IMR-90 (cell line): ENCODE data around the gene OR51B4. TPM values are rescaled to one million over a fixed set of nuclear protein-coding genes. Genes with fewer than 3 reads are reported as not detected.

Experiments
- ATAC-seq: fragments of 200-7000 bp; cut with Tn5 transposase; 2 replicates; pipeline ENCODE4 v1.9.1; 2020; ENCODE audit warnings: low read depth, mild to moderate bottlenecking, moderate library complexity
- BruUV-seq: library from RNA; stranded (reverse); fragments of 400-500 nt; replicated peaks from 2 replicates; lab custom pipeline; 2021; lab: Mats Ljungman, UMichigan
- CTCF ChIA-PET: fragments of 300-600 bp; formaldehyde crosslinking; extraction: SDS; loops from one replicate; lab custom pipeline; 2021; ENCODE audit warnings: antibody characterized with exemption; lab: Yijun Ruan, JAX
- POLR2A ChIA-PET: fragments of 300-600 bp; sonication (Branson Sonifier 250); formaldehyde crosslinking; loops from one replicate; lab custom pipeline; 2022; ENCODE audit warnings: antibody characterized with exemption; ENCODE audit not compliant: unreplicated experiment; lab: Charles Lee
- DNase-seq: peaks from one replicate; pipeline ENCODE4 v3.0.0; 2013
- H2AFZ ChIP-seq: replicated peaks from 2 replicates; pipeline ENCODE3; 2013; ENCODE audit warnings: low read length, mild to moderate bottlenecking; ENCODE audit not compliant: poor library complexity
- H2AK5ac ChIP-seq: 2 replicates; pipeline ENCODE4 v1.6.1; 2013; ENCODE audit warnings: low read depth, low read length, inconsistent platforms
- H2AK9ac ChIP-seq: replicated peaks from 2 replicates; pipeline ENCODE3; 2013; ENCODE audit warnings: mild to moderate bottlenecking, low read depth, low read length, moderate library complexity; ENCODE audit not compliant: poor library complexity
- H2BK120ac ChIP-seq: 2 replicates; pipeline ENCODE4 v1.6.1; 2013; ENCODE audit warnings: low read depth, low read length, inconsistent platforms
- H2BK15ac ChIP-seq: 3 replicates; pipeline ENCODE4 v1.6.1; 2013; ENCODE audit warnings: low read depth, low read length, inconsistent platforms
- H2BK20ac ChIP-seq: 2 replicates; pipeline ENCODE4 v1.6.1; 2013; ENCODE audit warnings: low read depth, mild to moderate bottlenecking, inconsistent platforms, low read length, moderate library complexity
- H2BK5ac ChIP-seq: 2 replicates; pipeline ENCODE4 v1.6.1; 2013; ENCODE audit warnings: mild to moderate bottlenecking, low read depth, low read length, inconsistent platforms; ENCODE audit not compliant: poor library complexity, severe bottlenecking
- H3K14ac ChIP-seq: replicated peaks from 2 replicates; pipeline ENCODE4 v1.6.1; 2013; ENCODE audit warnings: low read depth, low read length, inconsistent platforms
- H3K18ac ChIP-seq: 2 replicates; pipeline ENCODE4 v1.6.1; 2013; ENCODE audit warnings: low read depth, low read length, control low read depth
- H3K23ac ChIP-seq: 2 replicates; pipeline ENCODE4 v1.6.1; 2013; ENCODE audit warnings: low read depth, low read length, inconsistent platforms
- H3K27ac ChIP-seq: 2 replicates; pipeline ENCODE4 v1.5.1; 2013; ENCODE audit warnings: mild to moderate bottlenecking, control low read depth, low read length; ENCODE audit not compliant: insufficient read depth
- H3K27me3 ChIP-seq: 2 replicates; pipeline ENCODE4 v1.6.1; 2013; ENCODE audit warnings: low read length; ENCODE audit not compliant: control insufficient read depth, insufficient read depth
- H3K36me3 ChIP-seq: 2 replicates; pipeline ENCODE4 v1.6.1; 2013; ENCODE audit warnings: low read length, mixed read lengths; ENCODE audit not compliant: control insufficient read depth, insufficient read depth
- H3K4ac ChIP-seq: 2 replicates; pipeline ENCODE4 v1.6.1; 2013; ENCODE audit warnings: low read depth, low read length, inconsistent platforms
- H3K4me1 ChIP-seq: 2 replicates; pipeline ENCODE4 v1.6.1; 2013; ENCODE audit warnings: low read length, mixed read lengths; ENCODE audit not compliant: control insufficient read depth, insufficient read depth
- H3K4me2 ChIP-seq: 2 replicates; pipeline ENCODE4 v1.6.1; 2013; ENCODE audit warnings: low read depth, mild to moderate bottlenecking, control low read depth, low read length, moderate library complexity
- H3K4me3 ChIP-seq: 2 replicates; pipeline ENCODE4 v1.5.1; 2013; ENCODE audit warnings: low read depth, mild to moderate bottlenecking, control low read depth, low read length, moderate library complexity; ENCODE audit not compliant: insufficient read depth
- H3K56ac ChIP-seq: 2 replicates; pipeline ENCODE4 v1.6.1; 2013; ENCODE audit warnings: low read length, inconsistent platforms; ENCODE audit not compliant: insufficient read depth; ENCODE audit errors: extremely low read depth
- H3K79me1 ChIP-seq, 2 experiments: 2 replicates each; pipeline ENCODE4 v1.6.1; 2013; ENCODE audit warnings: low read length in 2 of 2, inconsistent platforms in 1 of 2, low read depth in 1 of 2
- H3K9ac ChIP-seq: 2 replicates; pipeline ENCODE4 v1.6.1; 2013; ENCODE audit warnings: low read depth, low read length, control low read depth
- H3K9me1 ChIP-seq: 2 replicates; pipeline ENCODE4 v1.6.1; 2013; ENCODE audit warnings: low read length, inconsistent platforms; ENCODE audit not compliant: insufficient read depth
- H3K9me3 ChIP-seq: 2 replicates; pipeline ENCODE4 v1.6.1; 2013; ENCODE audit warnings: low read length; ENCODE audit not compliant: control insufficient read depth, insufficient read depth
- H4K20me1 ChIP-seq: 2 replicates; pipeline ENCODE4 v1.6.1; 2013; ENCODE audit warnings: low read length, inconsistent platforms; ENCODE audit not compliant: insufficient read depth
- H4K5ac ChIP-seq: 2 replicates; pipeline ENCODE4 v1.6.1; 2013; ENCODE audit warnings: mild to moderate bottlenecking, low read depth, low read length, control low read depth
- H4K8ac ChIP-seq, 2 experiments: 2 replicates each; pipeline ENCODE4 v1.6.1; 2013; ENCODE audit warnings: low read depth in 2 of 2, low read length in 2 of 2, control low read depth in 1 of 2, inconsistent platforms in 1 of 2
- H4K91ac ChIP-seq: 2 replicates; pipeline ENCODE4 v1.6.1; 2013; ENCODE audit warnings: low read depth, low read length, inconsistent platforms; ENCODE audit not compliant: insufficient read depth
- BHLHE40 ChIP-seq: fragments of 150-350 bp; IDR thresholded peaks from 2 replicates; pipeline ENCODE4 v1.6.1; 2016; ENCODE audit warnings: mild to moderate bottlenecking, low read depth, low read length
- CEBPB ChIP-seq: IDR thresholded peaks from 2 replicates; pipeline ENCODE4 v1.6.1; 2012; ENCODE audit warnings: low read depth, low read length, improper control_type of control experiment
- CHD1 ChIP-seq: IDR thresholded peaks from 2 replicates; pipeline ENCODE4 v1.6.1; 2012; ENCODE audit warnings: low read depth, low read length, improper control_type of control experiment
- FOS ChIP-seq: fragments of 150-350 bp; IDR thresholded peaks from 2 replicates; pipeline ENCODE4 v1.6.1; 2016; ENCODE audit warnings: low read depth, low read length
- MAFK ChIP-seq: IDR thresholded peaks from 2 replicates; pipeline ENCODE4 v1.6.1; 2012; ENCODE audit warnings: low read depth, low read length, improper control_type of control experiment
- MAZ ChIP-seq: IDR thresholded peaks from 2 replicates; pipeline ENCODE4 v1.6.1; 2012; ENCODE audit warnings: low read depth, mild to moderate bottlenecking, low read length, improper control_type of control experiment, moderate library complexity, borderline replicate concordance
- MXI1 ChIP-seq: IDR thresholded peaks from 2 replicates; pipeline ENCODE4 v1.6.1; 2012; ENCODE audit warnings: low read depth, mild to moderate bottlenecking, low read length, moderate library complexity, borderline replicate concordance
- NFE2L2 ChIP-seq: fragments of 150-350 bp; IDR thresholded peaks from 2 replicates; pipeline ENCODE4 v1.6.1; 2016; ENCODE audit warnings: low read depth, mild to moderate bottlenecking, low read length
- POLR2A ChIP-seq: IDR thresholded peaks from 2 replicates; pipeline ENCODE4 v1.6.1; 2012; ENCODE audit warnings: mild to moderate bottlenecking, low read depth, low read length
- RAD21 ChIP-seq: IDR thresholded peaks from 2 replicates; pipeline ENCODE4 v1.6.1; 2012; ENCODE audit warnings: low read length, improper control_type of control experiment
- RCOR1 ChIP-seq: IDR thresholded peaks from 2 replicates; pipeline ENCODE4 v1.6.1; 2012; ENCODE audit warnings: mild to moderate bottlenecking, low read length, improper control_type of control experiment; ENCODE audit not compliant: insufficient replicate concordance
- RFX5 ChIP-seq: IDR thresholded peaks from 2 replicates; pipeline ENCODE4 v1.8.0; 2012; ENCODE audit warnings: low read depth, mild to moderate bottlenecking, low read length, moderate library complexity
- SMC3 ChIP-seq: fragments of 150-350 bp; IDR thresholded peaks from 2 replicates; pipeline ENCODE4 v1.6.1; 2016; ENCODE audit warnings: low read depth, mild to moderate bottlenecking, antibody characterized with exemption, low read length, moderate library complexity
- WGBS, 2 experiments: methylation state at CpG; one replicate each; pipeline versions ENCODE4 v1.1.5 to v1.1.7; 2013; ENCODE audit warnings: missing lambda C conversion rate in 2 of 2; ENCODE audit not compliant: insufficient read length in 1 of 2; ENCODE audit errors: extremely low coverage in 2 of 2; 5-methylcytosine and 5-hydroxymethylcytosine counted together
- dilution Hi-C: fragments of 300-500 bp; cut with HindIII; formaldehyde crosslinking; loops from one replicate; pipeline ENCODE4 v1.14.3; 2018; ENCODE audit warnings: low sequenced_read_pairs; ENCODE audit not compliant: unreplicated experiment
- in situ Hi-C: fragments of 300-500 bp; cut with MboI; formaldehyde crosslinking; loops from 3 replicates; pipeline ENCODE4 v1.14.3; 2019; ENCODE audit warnings: low sequenced_read_pairs, inconsistent platforms, mixed read lengths
- intact Hi-C: fragments of 100-400 bp; cut with micrococcal nuclease; formaldehyde crosslinking; loops from 2 replicates; pipeline ENCODE4 v1.10.0; 2022
- polyA plus RNA-seq, 3 experiments: library from polyadenylated mRNA; depleted of rRNA; stranded (reverse); fragments of >200 nt; gene quantifications; 2 replicates each; pipeline ENCODE4 v1.2.3, GENCODE V29; 2012; ENCODE audit warnings: low replicate concordance in 1 of 3
- total RNA-seq: library from RNA; depleted of rRNA; stranded (reverse); fragments of >200 nt; gene quantifications from 2 replicates; pipeline ENCODE4 v1.2.3, GENCODE V29; 2012
- TF ChIP-seq, protein P1 (sequence below): fragments of 150-350 bp; IDR thresholded peaks from 2 replicates; pipeline ENCODE4 v1.6.1; 2016; ENCODE audit warnings: low read depth, mild to moderate bottlenecking, low read length, moderate library complexity, borderline replicate concordance
- TF ChIP-seq, protein P2 (sequence below): fragments of 150-350 bp; IDR thresholded peaks from 2 replicates; pipeline ENCODE4 v1.6.1; 2017; ENCODE audit warnings: mild to moderate bottlenecking, antibody characterized with exemption, low read length, low read depth

Gene OR51B4
- total and polyA plus RNA-seq, 2 of the 4 experiments (the other 2 are of a cell fraction) = not detected

GRCh38 chr11:5307256-5308019 lies 5.7 kb upstream of the OR51B4 start (continued):
- TF ChIP-seq RFX5 = no peak

DNA sequence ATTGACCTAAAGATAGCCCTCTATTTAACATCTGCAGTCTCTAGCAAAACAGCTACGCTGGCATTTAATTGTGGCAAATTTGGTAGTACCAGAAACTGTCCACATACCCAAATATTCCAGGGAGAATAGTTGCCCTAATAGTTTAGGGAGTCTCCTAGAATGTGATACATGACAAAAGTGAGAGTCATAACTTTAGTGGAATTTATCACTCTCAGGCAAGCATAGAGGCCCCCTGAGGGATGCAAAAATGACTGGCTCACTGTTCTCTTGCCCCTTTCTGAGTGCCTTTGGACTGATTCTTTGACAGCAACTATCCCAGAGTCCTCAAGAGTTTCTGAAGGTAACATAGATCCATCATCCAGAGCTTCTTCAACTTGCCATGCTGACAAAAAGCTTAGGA lies 2.3 kb upstream of the OR51B4 start:
- BruUV-seq = no TSS peak
- Histone ChIP-seq H2AK5ac (no peak overlapping the region), H2BK5ac (peak overlapping the region; percentile 78), H3K36me3 (no peaks in the 10 kb centered on the region), H2BK120ac (peak overlapping the region; percentile 89; the same call in 1 of the 2 replicates), H2AFZ (no peak overlapping the region), H4K20me1 (no peaks in the 10 kb centered on the region), H3K4me3 (no peak overlapping the region), H3K14ac (0 out of 2 replicates have a peak overlapping the region, but pooled peaks have one; percentile 52), H3K4me2 (no peak overlapping the region), H3K27ac (no peak overlapping the region), H2AK9ac (no peak overlapping the region), H3K56ac (no peak overlapping the region), H3K9ac (no peak overlapping the region; the same call in 1 of the 2 replicates), H2BK20ac (peak overlapping the region; percentile 87), H4K5ac (peak overlapping the region; percentile 79; the same call in 1 of the 2 replicates), H3K27me3 (no peaks in the 10 kb centered on the region), H3K23ac (no peak overlapping the region), H4K91ac (no peak overlapping the region; the same call in 1 of the 2 replicates), H3K4ac (peak overlapping the region; percentile 28; the same call in 1 of the 2 replicates), H3K4me1 (peaks cover 4% of the 10 kb centered on the region; the same call in 1 of the 2 replicates), H3K79me1 (no peaks in the 10 kb centered on the region), H4K8ac (peak overlapping the region; percentile 44 to 59; a peak in 3 of 4 replicates), H3K9me3 (no peaks in the 10 kb centered on the region), H3K18ac (peak overlapping the region; percentile 83; the same call in 1 of the 2 replicates), H2BK15ac (peak overlapping the region; percentile 58; the same call in 1 of the 3 replicates), H3K9me1 (no peaks in the 10 kb centered on the region; the same call in 1 of the 2 replicates)
- POLR2A ChIA-PET = no interaction called here
- dilution Hi-C loops = no loop called here
- DNase-seq = no peak
- WGBS, 2 experiments = no CpG with 5 or more reads among the region's 1 CpG
- intact Hi-C loops = no loop called here
- ATAC-seq = peak; percentile 78
- in situ Hi-C loops = no loop called here
- CTCF ChIA-PET = interaction anchor here (0.6 to 1.2 kb wide), 2 partner anchors 62 to 100 kb away, joined by 3 to 4 read pairs; no protein-coding TSS in a partner anchor
- TF ChIP-seq FOS (no peak), MAFK (no peak), RFX5 (no peak), RCOR1 (no peak), MXI1 (no peak), MAZ (no peak), POLR2A (no peak), CHD1 (no peak), CEBPB (no peak), SMC3 (no peak), RAD21 (no peak), BHLHE40 (no peak), NFE2L2 (no peak)
- TF ChIP-seq, protein P1, sequence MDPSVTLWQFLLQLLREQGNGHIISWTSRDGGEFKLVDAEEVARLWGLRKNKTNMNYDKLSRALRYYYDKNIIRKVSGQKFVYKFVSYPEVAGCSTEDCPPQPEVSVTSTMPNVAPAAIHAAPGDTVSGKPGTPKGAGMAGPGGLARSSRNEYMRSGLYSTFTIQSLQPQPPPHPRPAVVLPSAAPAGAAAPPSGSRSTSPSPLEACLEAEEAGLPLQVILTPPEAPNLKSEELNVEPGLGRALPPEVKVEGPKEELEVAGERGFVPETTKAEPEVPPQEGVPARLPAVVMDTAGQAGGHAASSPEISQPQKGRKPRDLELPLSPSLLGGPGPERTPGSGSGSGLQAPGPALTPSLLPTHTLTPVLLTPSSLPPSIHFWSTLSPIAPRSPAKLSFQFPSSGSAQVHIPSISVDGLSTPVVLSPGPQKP = no peak
- TF ChIP-seq, protein P2, sequence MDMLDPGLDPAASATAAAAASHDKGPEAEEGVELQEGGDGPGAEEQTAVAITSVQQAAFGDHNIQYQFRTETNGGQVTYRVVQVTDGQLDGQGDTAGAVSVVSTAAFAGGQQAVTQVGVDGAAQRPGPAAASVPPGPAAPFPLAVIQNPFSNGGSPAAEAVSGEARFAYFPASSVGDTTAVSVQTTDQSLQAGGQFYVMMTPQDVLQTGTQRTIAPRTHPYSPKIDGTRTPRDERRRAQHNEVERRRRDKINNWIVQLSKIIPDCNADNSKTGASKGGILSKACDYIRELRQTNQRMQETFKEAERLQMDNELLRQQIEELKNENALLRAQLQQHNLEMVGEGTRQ = no peak
